Natural killer cell (primary cell): ENCODE measurements around the gene CYP4V2. TPM values are rescaled to one million over a fixed set of nuclear protein-coding genes. Genes with fewer than 3 reads are reported as not detected.
"Not testable (repeated sequence)": the region's sequence is repeated elsewhere in the genome, so short reads cannot be mapped to it uniquely, and the experiment has no call there.

Experiments
- ATAC-seq, 3 donors: fragments of 150-1000 bp in 2 of 3; fragments of 200-7000 bp in 1 of 3; cut with Tn5 transposase; 1 replicate in 1 of 3; 2 replicates in 2 of 3; pipeline ENCODE4 v1.10.0; 2021; ENCODE audit warnings: mild to moderate bottlenecking in 2 of 3, moderate library complexity in 2 of 3
- DNase-seq, 2 donors: peaks; one replicate each; pipeline versions ENCODE4 v3.0.0 to v3.0.0-alpha.2; 2013 to 2021; ENCODE audit warnings: mixed read lengths in 1 of 2
- H3K27ac ChIP-seq: one replicate; pipeline ENCODE4 v1.5.1; 2013; ENCODE audit warnings: mild to moderate bottlenecking, low read length
- H3K27me3 ChIP-seq: one replicate; pipeline ENCODE4 v1.6.1; 2013; ENCODE audit warnings: low read length; ENCODE audit not compliant: control insufficient read depth, insufficient read depth
- H3K36me3 ChIP-seq: one replicate; pipeline ENCODE4 v1.6.1; 2013; ENCODE audit warnings: low read length; ENCODE audit not compliant: control insufficient read depth, insufficient read depth
- H3K4me1 ChIP-seq: one replicate; pipeline ENCODE4 v1.6.1; 2013; ENCODE audit warnings: low read length; ENCODE audit not compliant: control insufficient read depth, insufficient read depth
- H3K4me3 ChIP-seq: one replicate; pipeline ENCODE4 v1.5.1; 2013; ENCODE audit warnings: low read length
- H3K9me3 ChIP-seq: one replicate; pipeline ENCODE4 v1.6.1; 2013; ENCODE audit warnings: low read length; ENCODE audit not compliant: control insufficient read depth, insufficient read depth
- H3K27ac Mint-ChIP-seq, 2 donors: one replicate each; pipeline ENCODE4 v1.8.0; 2022; ENCODE audit warnings: mild to moderate bottlenecking in 2 of 2, mixed read lengths in 2 of 2, moderate library complexity in 1 of 2
- H3K27me3 Mint-ChIP-seq, 2 donors: one replicate each; pipeline ENCODE4 v1.8.0; 2022; ENCODE audit warnings: low read depth in 2 of 2, mixed read lengths in 2 of 2
- H3K36me3 Mint-ChIP-seq: one replicate; pipeline ENCODE4 v1.8.0; 2022; ENCODE audit warnings: mixed read lengths
- H3K4me1 Mint-ChIP-seq, 2 donors: one replicate each; pipeline ENCODE4 v1.8.0; 2022; ENCODE audit warnings: mixed read lengths in 2 of 2
- H3K4me3 Mint-ChIP-seq: one replicate; pipeline ENCODE4 v1.8.0; 2022; ENCODE audit warnings: mild to moderate bottlenecking, moderate library complexity, mixed read lengths
- H3K9me3 Mint-ChIP-seq, 2 donors: one replicate each; pipeline ENCODE4 v1.8.0; 2022; ENCODE audit warnings: mixed read lengths in 2 of 2
- CTCF ChIP-seq: fragments of 200-600 bp; IDR thresholded peaks from one replicate; pipeline ENCODE4 v1.8.0; 2022; ENCODE audit warnings: antibody characterized with exemption
- WGBS: methylation state at CpG from one replicate; pipeline ENCODE4 v1.1.7; 2013; ENCODE audit warnings: missing lambda C conversion rate; ENCODE audit not compliant: insufficient coverage; 5-methylcytosine and 5-hydroxymethylcytosine counted together
- intact Hi-C: fragments of 100-400 bp; cut with micrococcal nuclease; formaldehyde crosslinking; loops from one replicate; pipeline ENCODE4 v1.14.2; 2022
- total RNA-seq, 4 donors: library from RNA; stranded (reverse); fragments of 120-200 nt in 1 of 4; gene quantifications; one replicate each; pipeline versions ENCODE4 v1.2.3 to v1.2.4, GENCODE V29; 2013 to 2022

The CYP4V2 gene
- total RNA-seq, 3 donors from 2014 or later (not counting 1 experiment from before 2014, with no cell fraction given), result 27.9 to 32.5 (median 31.7) TPM

- Mint-ChIP-seq H3K27ac (no peak overlapping the region), H3K27me3 (no peaks in the 10 kb centered on the region), H3K4me1 (no peaks in the 10 kb centered on the region), H3K9me3 (no peaks in the 10 kb centered on the region), H3K36me3 (no peaks in the 10 kb centered on the region), H3K4me3 (no peak overlapping the region)
- Histone ChIP-seq H3K9me3 (no peaks in the 10 kb centered on the region), H3K27me3 (no peaks in the 10 kb centered on the region), H3K4me1 (no peaks in the 10 kb centered on the region), H3K27ac (no peak overlapping the region), H3K4me3 (no peak overlapping the region), H3K36me3 (no peaks in the 10 kb centered on the region)
- TF ChIP-seq CTCF, result no peak
- intact Hi-C loops, result no loop called here
- no peak for DNase-seq
- ATAC-seq, result no peak
- 87% methylated on average over 7 of the region's 7 CpGs for WGBS
Observed at GRCh38 chr4:186240452-186240847, 49.1 kb downstream of the CYP4V2 start.

GRCh38 chr4:186240848-186241491 lies 49.6 kb downstream of the CYP4V2 start:
- Histone ChIP-seq H3K27ac (no peak overlapping the region), H3K36me3 (no peaks in the 10 kb centered on the region), H3K4me1 (no peaks in the 10 kb centered on the region), H3K4me3 (no peak overlapping the region), H3K27me3 (no peaks in the 10 kb centered on the region), H3K9me3 (no peaks in the 10 kb centered on the region)
- Mint-ChIP-seq H3K9me3 (peaks cover 0 to 1% of the 10 kb centered on the region in 2 donors), H3K36me3 (no peaks in the 10 kb centered on the region), H3K27me3 (no peaks in the 10 kb centered on the region), H3K4me3 (no peak overlapping the region), H3K4me1 (no peaks in the 10 kb centered on the region), H3K27ac (no peak overlapping the region)
- ATAC-seq (no peak), DNase-seq (no peak)
- 80% methylated on average over 5 of the region's 7 CpGs for WGBS
- intact Hi-C loops, result no loop called here
- TF ChIP-seq CTCF, result no peak

GRCh38 chr4:186241616-186242015 lies 50.2 kb downstream of the CYP4V2 start:
- no peak overlapping the region for H3K4me3 ChIP-seq
- ATAC-seq, result no peak

GRCh38 chr4:186242031-186242430 lies 50.7 kb downstream of the CYP4V2 start:
- not testable (repeated sequence) for H3K4me3 ChIP-seq, H3K27me3 Mint-ChIP-seq, ATAC-seq

More at GRCh38 chr4:186241616-186242015, 50.2 kb downstream of the CYP4V2 start:
- Mint-ChIP-seq H3K9me3 (peaks cover 0 to 5% of the 10 kb centered on the region in 2 donors), H3K27ac (no peak overlapping the region), H3K36me3 (no peaks in the 10 kb centered on the region), H3K4me1 (no peaks in the 10 kb centered on the region), H3K4me3 (no peak overlapping the region), H3K27me3 (no peaks in the 10 kb centered on the region)
- H3K36me3 ChIP-seq, result no peaks in the 10 kb centered on the region
- no peak for DNase-seq
- H3K27me3 ChIP-seq, result no peaks in the 10 kb centered on the region
- intact Hi-C loops, result no loop called here
- 86% methylated on average over 4 of the region's 4 CpGs for WGBS
- no peak for TF ChIP-seq CTCF
- no peak overlapping the region for H3K27ac ChIP-seq
- H3K4me1 ChIP-seq, result no peaks in the 10 kb centered on the region
- no peaks in the 10 kb centered on the region for H3K9me3 ChIP-seq

More at GRCh38 chr4:186242031-186242430, 50.7 kb downstream of the CYP4V2 start:
- 90% methylated on average over 9 of the region's 10 CpGs for WGBS
- H3K27me3 ChIP-seq, H3K4me3 Mint-ChIP-seq, H3K4me1 Mint-ChIP-seq, H3K9me3 Mint-ChIP-seq, H3K36me3 Mint-ChIP-seq, DNase-seq, H3K9me3 ChIP-seq, H3K27ac Mint-ChIP-seq, H3K4me1 ChIP-seq, H3K27ac ChIP-seq, intact Hi-C loops, H3K36me3 ChIP-seq: not testable (repeated sequence)
